ENCODE results near the gene CYP24A1. TPM values are rescaled to one million over a fixed set of nuclear protein-coding genes. Genes with fewer than 3 reads are reported as not detected.

CYP24A1 gene
- total RNA-seq, 3 donors from 2014 or later (not counting 1 experiment from before 2014, with no cell fraction given) = 0.12 TPM; not detected in 2

GRCh38 chr20:54168961-54169862 lies 4.6 kb downstream of the CYP24A1 start:
- TF ChIP-seq CTCF (IDR thresholded peaks at IDR 0.05) = no peak
- Mint-ChIP-seq H3K4me3 (no peak overlapping the region), H3K27me3 (ENCODE audit: low read depth in 2 of 2) (peaks cover 54 to 72% of the 10 kb centered on the region in 2 donors), H3K27ac (no peak overlapping the region), H3K36me3 (no peaks in the 10 kb centered on the region), H3K4me1 (peaks cover 0 to 8% of the 10 kb centered on the region in 2 donors), H3K9me3 (no peaks in the 10 kb centered on the region)
- WGBS (ENCODE audit: insufficient coverage) = 77% methylated on average over 14 of the region's 14 CpGs
- H3K4me1 ChIP-seq (ENCODE audit: control insufficient read depth, insufficient read depth, low read length) = peaks cover 12% of the 10 kb centered on the region
- H3K27ac ChIP-seq (ENCODE audit: low read length) = no peak overlapping the region
- ATAC-seq (no peak), DNase-seq (no peak)
- no peaks in the 10 kb centered on the region for H3K9me3 ChIP-seq (ENCODE audit: control insufficient read depth, insufficient read depth, low read length)
- H3K36me3 ChIP-seq (ENCODE audit: control insufficient read depth, insufficient read depth, low read length) = no peaks in the 10 kb centered on the region
- intact Hi-C loops (cut with micrococcal nuclease) = no loop called here
- peaks cover 26% of the 10 kb centered on the region for H3K27me3 ChIP-seq (ENCODE audit: control insufficient read depth, insufficient read depth, low read length)
- H3K4me3 ChIP-seq (ENCODE audit: low read length) = no peak overlapping the region

GRCh38 chr20:54167909-54168872 lies 5.6 kb downstream of the CYP24A1 start:
- DNase-seq = no peak
- H3K4me1 Mint-ChIP-seq = peaks cover 0 to 2% of the 10 kb centered on the region in 2 donors
- H3K36me3 Mint-ChIP-seq = no peaks in the 10 kb centered on the region
- no peak overlapping the region for H3K4me3 Mint-ChIP-seq
- no peak overlapping the region for H3K27ac Mint-ChIP-seq
- no peaks in the 10 kb centered on the region for H3K9me3 Mint-ChIP-seq
- intact Hi-C loops (cut with micrococcal nuclease) = no loop called here
- no peaks in the 10 kb centered on the region for H3K9me3 ChIP-seq (ENCODE audit: control insufficient read depth, insufficient read depth, low read length)
- ATAC-seq = no peak
- H3K36me3 ChIP-seq (ENCODE audit: control insufficient read depth, insufficient read depth, low read length) = no peaks in the 10 kb centered on the region
- TF ChIP-seq CTCF (IDR thresholded peaks at IDR 0.05) = no peak
- H3K27ac ChIP-seq (ENCODE audit: low read length) = no peak overlapping the region
- peaks cover 49 to 66% of the 10 kb centered on the region in 2 donors for H3K27me3 Mint-ChIP-seq (ENCODE audit: low read depth in 2 of 2)
- H3K27me3 ChIP-seq (ENCODE audit: control insufficient read depth, insufficient read depth, low read length) = peaks cover 19% of the 10 kb centered on the region
- no peak overlapping the region for H3K4me3 ChIP-seq (ENCODE audit: low read length)
- 54% methylated on average over 11 of the region's 11 CpGs for WGBS (ENCODE audit: insufficient coverage)
- H3K4me1 ChIP-seq (ENCODE audit: control insufficient read depth, insufficient read depth, low read length) = peaks cover 3% of the 10 kb centered on the region

- H3K27me3 Mint-ChIP-seq (ENCODE audit: low read depth in 2 of 2) = peaks cover 45 to 65% of the 10 kb centered on the region in 2 donors
- H3K4me3 ChIP-seq (ENCODE audit: low read length) = no peak overlapping the region
- peaks cover 8% of the 10 kb centered on the region for H3K27me3 ChIP-seq (ENCODE audit: control insufficient read depth, insufficient read depth, low read length)
- no peak for ATAC-seq
- H3K27ac ChIP-seq (ENCODE audit: low read length) = no peak overlapping the region
- H3K36me3 ChIP-seq (ENCODE audit: control insufficient read depth, insufficient read depth, low read length) = no peaks in the 10 kb centered on the region
- H3K27ac Mint-ChIP-seq = no peak overlapping the region
- no peak for TF ChIP-seq CTCF (IDR thresholded peaks at IDR 0.05)
- no peaks in the 10 kb centered on the region for H3K4me1 Mint-ChIP-seq
- intact Hi-C loops (cut with micrococcal nuclease) = no loop called here
- H3K36me3 Mint-ChIP-seq = no peaks in the 10 kb centered on the region
- 79% methylated on average over 7 of the region's 7 CpGs for WGBS (ENCODE audit: insufficient coverage)
- H3K4me3 Mint-ChIP-seq = no peak overlapping the region
- no peaks in the 10 kb centered on the region for H3K4me1 ChIP-seq (ENCODE audit: control insufficient read depth, insufficient read depth, low read length)
- H3K9me3 ChIP-seq (ENCODE audit: control insufficient read depth, insufficient read depth, low read length) = no peaks in the 10 kb centered on the region
- no peak for DNase-seq
- no peaks in the 10 kb centered on the region for H3K9me3 Mint-ChIP-seq
Measured at GRCh38 chr20:54166987-54167662, 6.7 kb downstream of the CYP24A1 start.

All from natural killer cell (primary cell).